ENCODE results near the gene PALLD.

Gene PALLD

GRCh38 chr4:168852387-168852786 is 355.5 kb downstream of the PALLD start:
- no peak overlapping the region for H3K27ac ChIP-seq (ENCODE audit: low read depth, low read length)

DNA sequence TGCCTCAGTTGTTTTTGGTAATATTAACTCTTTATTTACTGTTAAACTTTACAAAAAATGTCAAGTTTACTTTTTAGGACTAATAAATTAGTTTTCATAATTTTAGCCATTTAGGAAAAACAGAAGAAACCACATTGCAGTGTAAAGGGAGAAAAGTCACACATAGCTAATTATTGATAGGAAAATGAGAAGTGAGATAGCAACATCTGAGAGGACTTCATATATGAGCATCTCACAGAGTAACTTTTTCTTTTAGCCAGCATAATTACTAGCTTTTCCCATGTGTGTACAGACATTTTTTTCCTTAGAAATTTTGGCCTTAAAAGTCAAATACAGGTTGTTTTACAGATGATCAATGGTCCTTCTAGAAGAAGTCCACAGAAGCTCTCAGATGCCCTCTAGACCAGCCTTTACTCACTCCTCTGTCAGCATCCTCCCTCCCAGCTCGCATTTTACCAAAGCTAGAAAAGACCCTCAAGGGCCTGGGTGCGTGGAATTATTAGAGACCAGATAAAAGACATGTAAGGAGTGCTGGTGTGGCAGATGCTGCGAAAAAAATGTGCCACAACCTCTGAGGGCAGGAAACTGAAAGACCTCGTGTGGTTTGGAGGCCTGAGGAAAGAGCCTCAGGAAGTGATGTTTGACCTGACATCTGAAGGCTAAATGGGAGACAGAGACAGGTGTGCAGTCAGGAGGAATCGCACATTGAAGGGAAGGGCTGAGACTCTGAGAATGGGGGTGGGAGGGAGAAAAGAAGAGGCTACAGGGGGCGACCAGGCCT is 356.3 kb downstream of the PALLD start:
- Histone ChIP-seq H3K27ac (ENCODE audit: low read depth, low read length) (no peak overlapping the region), H3K4me3 (ENCODE audit: low read depth, low read length) (no peak overlapping the region), H3K36me3 (ENCODE audit: control insufficient read depth, insufficient read depth, low read length) (no peaks in the 10 kb centered on the region), H3K4me1 (ENCODE audit: control insufficient read depth, insufficient read depth, low read length) (peaks cover 31% of the 10 kb centered on the region), H3K9me3 (ENCODE audit: control insufficient read depth, insufficient read depth, low read length) (no peaks in the 10 kb centered on the region), H3K27me3 (ENCODE audit: control insufficient read depth, insufficient read depth, low read length) (no peaks in the 10 kb centered on the region), H3K9ac (ENCODE audit: low read depth, low read length) (no peak overlapping the region)

More at GRCh38 chr4:168852387-168852786, 355.5 kb downstream of the PALLD start:
- no peak overlapping the region for H3K9ac ChIP-seq (ENCODE audit: low read depth, low read length)
- no peak overlapping the region for H3K4me3 ChIP-seq (ENCODE audit: low read depth, low read length)
- peaks cover 33% of the 10 kb centered on the region for H3K4me1 ChIP-seq (ENCODE audit: control insufficient read depth, insufficient read depth, low read length)
- no peaks in the 10 kb centered on the region for H3K9me3 ChIP-seq (ENCODE audit: control insufficient read depth, insufficient read depth, low read length)
- H3K36me3 ChIP-seq (ENCODE audit: control insufficient read depth, insufficient read depth, low read length), result no peaks in the 10 kb centered on the region
- H3K27me3 ChIP-seq (ENCODE audit: control insufficient read depth, insufficient read depth, low read length), result no peaks in the 10 kb centered on the region

GRCh38 chr4:168853770-168854169 is 356.9 kb downstream of the PALLD start:
- Histone ChIP-seq H3K4me3 (ENCODE audit: low read depth, low read length) (no peak overlapping the region), H3K9me3 (ENCODE audit: control insufficient read depth, insufficient read depth, low read length) (no peaks in the 10 kb centered on the region), H3K27ac (ENCODE audit: low read depth, low read length) (no peak overlapping the region)

DNA sequence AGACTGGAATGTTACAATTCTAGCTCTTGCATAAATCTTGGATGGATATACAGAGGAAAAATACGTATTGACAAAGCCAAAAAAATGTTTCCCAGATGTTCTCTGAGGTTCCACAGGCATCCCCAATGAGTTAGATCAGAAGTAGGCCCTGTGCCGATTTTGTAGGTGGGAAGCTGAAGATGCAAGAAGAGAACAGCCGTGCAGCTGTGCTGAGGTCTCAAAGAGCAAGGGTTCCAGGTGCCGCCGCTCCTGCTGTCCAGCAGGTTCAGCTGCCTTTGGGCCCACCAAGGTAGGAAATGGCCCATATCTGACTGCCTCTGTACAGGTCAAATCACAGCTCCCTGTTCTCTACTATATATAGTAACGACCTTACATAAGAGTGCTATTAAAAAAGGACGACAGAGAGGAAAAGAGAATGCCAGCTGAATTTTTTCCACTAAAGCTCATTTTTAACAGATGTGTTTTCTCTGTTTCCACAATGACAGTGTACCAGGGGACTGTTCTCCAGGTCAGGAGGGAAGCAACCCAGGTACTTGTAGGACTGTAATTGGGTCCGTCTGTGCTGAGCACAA is 357.6 kb downstream of the PALLD start:
- peaks cover 18% of the 10 kb centered on the region for H3K4me1 ChIP-seq (ENCODE audit: control insufficient read depth, insufficient read depth, low read length)
- H3K27ac ChIP-seq (ENCODE audit: low read depth, low read length), result no peak overlapping the region
- H3K9ac ChIP-seq (ENCODE audit: low read depth, low read length), result no peak overlapping the region
- no peak overlapping the region for H3K4me3 ChIP-seq (ENCODE audit: low read depth, low read length)
- H3K36me3 ChIP-seq (ENCODE audit: control insufficient read depth, insufficient read depth, low read length), result no peaks in the 10 kb centered on the region
- H3K9me3 ChIP-seq (ENCODE audit: control insufficient read depth, insufficient read depth, low read length), result no peaks in the 10 kb centered on the region
- H3K27me3 ChIP-seq (ENCODE audit: control insufficient read depth, insufficient read depth, low read length), result no peaks in the 10 kb centered on the region

More at GRCh38 chr4:168853770-168854169, 356.9 kb downstream of the PALLD start:
- no peak overlapping the region for H3K9ac ChIP-seq (ENCODE audit: low read depth, low read length)
- no peaks in the 10 kb centered on the region for H3K27me3 ChIP-seq (ENCODE audit: control insufficient read depth, insufficient read depth, low read length)
- H3K4me1 ChIP-seq (ENCODE audit: control insufficient read depth, insufficient read depth, low read length), result peaks cover 24% of the 10 kb centered on the region
- no peaks in the 10 kb centered on the region for H3K36me3 ChIP-seq (ENCODE audit: control insufficient read depth, insufficient read depth, low read length)

GRCh38 chr4:168856312-168856711 is 359.5 kb downstream of the PALLD start:
- peaks cover 9% of the 10 kb centered on the region; the same call in 1 of the 2 replicates for H3K4me1 ChIP-seq (ENCODE audit: control insufficient read depth, insufficient read depth, low read length)
- H3K9ac ChIP-seq (ENCODE audit: low read depth, low read length), result no peak overlapping the region
- H3K27ac ChIP-seq (ENCODE audit: low read depth, low read length), result no peak overlapping the region
- H3K36me3 ChIP-seq (ENCODE audit: control insufficient read depth, insufficient read depth, low read length), result no peaks in the 10 kb centered on the region
- H3K27me3 ChIP-seq (ENCODE audit: control insufficient read depth, insufficient read depth, low read length), result no peaks in the 10 kb centered on the region
- H3K4me3 ChIP-seq (ENCODE audit: low read depth, low read length), result no peak overlapping the region
- H3K9me3 ChIP-seq (ENCODE audit: control insufficient read depth, insufficient read depth, low read length), result no peaks in the 10 kb centered on the region

GRCh38 chr4:168857009-168857408 is 360.2 kb downstream of the PALLD start:
- Histone ChIP-seq H3K4me1 (ENCODE audit: control insufficient read depth, insufficient read depth, low read length) (peaks cover 9% of the 10 kb centered on the region; the same call in 1 of the 2 replicates), H3K4me3 (ENCODE audit: low read depth, low read length) (no peak overlapping the region), H3K9ac (ENCODE audit: low read depth, low read length) (no peak overlapping the region), H3K27me3 (ENCODE audit: control insufficient read depth, insufficient read depth, low read length) (no peaks in the 10 kb centered on the region), H3K27ac (ENCODE audit: low read depth, low read length) (no peak overlapping the region), H3K9me3 (ENCODE audit: control insufficient read depth, insufficient read depth, low read length) (no peaks in the 10 kb centered on the region), H3K36me3 (ENCODE audit: control insufficient read depth, insufficient read depth, low read length) (no peaks in the 10 kb centered on the region)

DNA sequence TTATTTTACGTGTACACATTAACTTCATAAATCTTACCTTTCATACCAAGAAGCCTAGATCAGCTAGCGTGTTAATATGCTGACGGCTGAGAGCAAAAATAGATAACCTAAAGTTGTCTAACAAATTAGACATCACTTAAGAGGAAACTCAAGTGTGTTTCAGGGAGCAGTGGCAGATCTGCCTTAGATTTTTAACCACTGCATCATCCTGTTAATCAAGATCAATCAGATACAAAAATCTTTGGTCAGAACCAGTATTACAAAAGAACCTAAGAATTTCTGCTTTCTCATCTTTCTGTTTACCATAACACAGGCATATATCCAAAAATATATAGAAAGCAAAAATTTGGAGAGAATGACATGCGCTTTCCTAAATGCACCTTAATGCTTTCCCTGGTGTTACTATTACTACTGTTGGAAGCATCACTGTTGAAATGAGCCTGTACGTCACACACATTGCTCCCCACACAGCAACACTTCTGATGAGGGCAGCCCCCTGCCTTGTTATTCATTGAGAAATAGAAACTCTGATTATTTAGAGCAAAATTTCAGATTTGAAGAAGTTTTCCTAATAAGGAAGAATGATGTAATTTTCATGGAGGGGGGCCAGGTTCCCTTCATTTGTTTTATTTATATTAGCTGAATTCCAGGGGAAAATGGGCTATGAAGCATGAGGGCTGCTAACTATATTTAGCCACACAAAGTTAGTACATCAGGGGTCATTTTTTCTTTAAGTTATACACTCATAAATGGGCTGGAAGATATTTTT is 360.9 kb downstream of the PALLD start:
- no peaks in the 10 kb centered on the region; the same call in 1 of the 2 replicates for H3K36me3 ChIP-seq (ENCODE audit: control insufficient read depth, insufficient read depth, low read length)
- H3K27me3 ChIP-seq (ENCODE audit: control insufficient read depth, insufficient read depth, low read length), result no peaks in the 10 kb centered on the region
- H3K27ac ChIP-seq (ENCODE audit: low read depth, low read length), result no peak overlapping the region
- H3K9me3 ChIP-seq (ENCODE audit: control insufficient read depth, insufficient read depth, low read length), result no peaks in the 10 kb centered on the region
- no peak overlapping the region for H3K9ac ChIP-seq (ENCODE audit: low read depth, low read length)
- peaks cover 9% of the 10 kb centered on the region; the same call in 1 of the 2 replicates for H3K4me1 ChIP-seq (ENCODE audit: control insufficient read depth, insufficient read depth, low read length)
- no peak overlapping the region for H3K4me3 ChIP-seq (ENCODE audit: low read depth, low read length)

DNA sequence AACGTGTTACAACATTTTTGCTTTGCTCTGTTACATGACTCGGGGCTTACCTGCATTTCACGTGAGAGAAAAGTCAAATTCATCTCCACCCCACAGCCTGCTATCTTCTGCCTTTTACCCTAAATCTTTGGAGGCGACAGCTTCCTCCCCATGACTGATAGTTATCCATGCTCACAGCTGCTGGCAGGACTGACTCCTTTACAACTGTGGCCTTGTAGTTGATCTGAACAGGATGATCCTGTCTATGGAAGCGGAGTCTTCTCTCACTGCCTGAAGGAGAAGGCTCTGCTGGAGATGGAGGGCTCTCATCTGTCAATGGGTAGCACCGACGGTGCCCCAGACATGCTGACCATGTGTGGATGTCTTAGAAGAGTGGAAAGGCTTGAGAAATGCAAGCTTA is 362.2 kb downstream of the PALLD start:
- Histone ChIP-seq H3K36me3 (ENCODE audit: control insufficient read depth, insufficient read depth, low read length) (no peaks in the 10 kb centered on the region; the same call in 1 of the 2 replicates), H3K4me3 (ENCODE audit: low read depth, low read length) (no peak overlapping the region), H3K9ac (ENCODE audit: low read depth, low read length) (no peak overlapping the region), H3K27ac (ENCODE audit: low read depth, low read length) (no peak overlapping the region), H3K4me1 (ENCODE audit: control insufficient read depth, insufficient read depth, low read length) (peaks cover 12% of the 10 kb centered on the region; the same call in 1 of the 2 replicates), H3K9me3 (ENCODE audit: control insufficient read depth, insufficient read depth, low read length) (no peaks in the 10 kb centered on the region), H3K27me3 (ENCODE audit: control insufficient read depth, insufficient read depth, low read length) (no peaks in the 10 kb centered on the region)

DNA sequence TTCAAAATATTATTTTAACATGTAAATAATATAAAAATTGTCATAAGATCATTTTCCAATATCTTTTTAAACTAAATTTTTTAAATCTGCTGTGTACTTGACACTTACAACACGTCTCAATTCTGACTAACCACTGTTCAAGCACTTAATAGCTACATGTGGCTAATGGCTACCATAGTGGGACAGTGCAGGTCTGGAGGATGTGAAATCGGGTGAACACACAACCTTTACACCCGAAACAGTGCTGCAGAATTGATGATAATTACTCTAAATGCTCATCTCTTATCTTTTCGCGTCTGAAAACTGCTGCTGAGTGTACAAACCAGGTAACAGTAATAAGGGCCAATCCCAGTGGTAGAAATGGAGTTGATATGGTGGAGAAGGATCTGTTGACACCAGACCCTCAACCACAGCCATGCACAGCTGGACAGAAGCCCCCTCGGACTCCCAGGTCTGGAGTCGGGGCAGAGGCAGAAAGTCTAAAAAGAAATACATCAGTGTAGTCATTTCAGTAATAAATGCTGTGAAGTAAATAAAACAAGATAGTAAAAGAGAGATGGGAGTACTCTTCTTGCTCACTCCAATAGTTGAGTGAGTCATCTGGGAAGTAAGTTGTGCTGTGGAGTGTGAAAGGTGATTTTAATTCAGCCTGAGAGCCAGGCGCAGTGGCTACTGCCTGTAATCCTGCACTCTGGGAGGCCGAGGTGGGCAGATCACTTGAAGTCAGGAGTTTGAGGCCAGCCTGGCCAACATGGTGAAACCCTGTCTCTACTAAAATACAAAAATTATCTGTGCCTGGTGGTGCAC is 363.2 kb downstream of the PALLD start:
- no peak overlapping the region for H3K9ac ChIP-seq (ENCODE audit: low read depth, low read length)
- no peak overlapping the region for H3K4me3 ChIP-seq (ENCODE audit: low read depth, low read length)
- H3K27ac ChIP-seq (ENCODE audit: low read depth, low read length), result no peak overlapping the region
- no peaks in the 10 kb centered on the region; the same call in 1 of the 2 replicates for H3K36me3 ChIP-seq (ENCODE audit: control insufficient read depth, insufficient read depth, low read length)
- peaks cover 20% of the 10 kb centered on the region for H3K4me1 ChIP-seq (ENCODE audit: control insufficient read depth, insufficient read depth, low read length)
- H3K27me3 ChIP-seq (ENCODE audit: control insufficient read depth, insufficient read depth, low read length), result no peaks in the 10 kb centered on the region
- no peaks in the 10 kb centered on the region for H3K9me3 ChIP-seq (ENCODE audit: control insufficient read depth, insufficient read depth, low read length)

GRCh38 chr4:168860827-168861226 is 364.0 kb downstream of the PALLD start:
- Histone ChIP-seq H3K4me1 (ENCODE audit: control insufficient read depth, insufficient read depth, low read length) (peaks cover 24% of the 10 kb centered on the region), H3K9me3 (ENCODE audit: control insufficient read depth, insufficient read depth, low read length) (no peaks in the 10 kb centered on the region), H3K4me3 (ENCODE audit: low read depth, low read length) (no peak overlapping the region), H3K27ac (ENCODE audit: low read depth, low read length) (no peak overlapping the region), H3K27me3 (ENCODE audit: control insufficient read depth, insufficient read depth, low read length) (no peaks in the 10 kb centered on the region), H3K36me3 (ENCODE audit: control insufficient read depth, insufficient read depth, low read length) (no peaks in the 10 kb centered on the region; the same call in 1 of the 2 replicates), H3K9ac (ENCODE audit: low read depth, low read length) (no peak overlapping the region)

Data from HUES48 (cell line).